LNCaP clone FGC (cell line): ENCODE results near the gene TTC39B.
A peak's percentile ranks its signal among the peaks of the same experiment; 100 is the strongest.

ENCODE experiments used
- DNase-seq: peaks from one replicate; pipeline ENCODE4 v3.0.0-alpha.2; 2011; ENCODE audit warnings: low read depth
- H3K4me3 ChIP-seq: 2 replicates; pipeline ENCODE4 v1.5.1; 2011; ENCODE audit warnings: mild to moderate bottlenecking, low read depth, low read length, control low read depth
- TF ChIP-seq, protein P1 (sequence below): IDR thresholded peaks from 2 replicates; pipeline ENCODE4 v1.5.1; 2012; ENCODE audit warnings: mild to moderate bottlenecking; ENCODE audit not compliant: control insufficient read depth, insufficient read depth; ENCODE audit errors: extremely low read depth

TTC39B gene

DNA sequence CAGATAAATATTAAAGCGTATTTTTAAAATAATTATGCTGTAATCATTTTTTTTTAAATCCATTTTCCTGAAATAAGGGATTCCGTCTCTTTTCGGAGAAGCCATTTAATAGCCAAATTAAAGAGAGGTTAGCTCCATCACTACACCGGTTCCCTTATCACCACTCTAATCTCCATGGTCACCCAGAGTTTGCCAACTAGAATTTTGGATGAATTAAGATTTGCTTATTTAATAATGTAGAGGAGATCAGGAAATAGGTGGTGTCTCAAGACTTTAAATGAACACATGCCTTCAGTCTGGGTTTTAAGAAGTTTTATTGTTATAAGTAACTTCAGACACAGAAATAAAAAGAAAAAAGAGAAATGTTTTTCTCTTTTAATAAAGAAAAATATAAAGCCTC is 151.7 kb downstream of the TTC39B start:
- TF ChIP-seq, protein P1, sequence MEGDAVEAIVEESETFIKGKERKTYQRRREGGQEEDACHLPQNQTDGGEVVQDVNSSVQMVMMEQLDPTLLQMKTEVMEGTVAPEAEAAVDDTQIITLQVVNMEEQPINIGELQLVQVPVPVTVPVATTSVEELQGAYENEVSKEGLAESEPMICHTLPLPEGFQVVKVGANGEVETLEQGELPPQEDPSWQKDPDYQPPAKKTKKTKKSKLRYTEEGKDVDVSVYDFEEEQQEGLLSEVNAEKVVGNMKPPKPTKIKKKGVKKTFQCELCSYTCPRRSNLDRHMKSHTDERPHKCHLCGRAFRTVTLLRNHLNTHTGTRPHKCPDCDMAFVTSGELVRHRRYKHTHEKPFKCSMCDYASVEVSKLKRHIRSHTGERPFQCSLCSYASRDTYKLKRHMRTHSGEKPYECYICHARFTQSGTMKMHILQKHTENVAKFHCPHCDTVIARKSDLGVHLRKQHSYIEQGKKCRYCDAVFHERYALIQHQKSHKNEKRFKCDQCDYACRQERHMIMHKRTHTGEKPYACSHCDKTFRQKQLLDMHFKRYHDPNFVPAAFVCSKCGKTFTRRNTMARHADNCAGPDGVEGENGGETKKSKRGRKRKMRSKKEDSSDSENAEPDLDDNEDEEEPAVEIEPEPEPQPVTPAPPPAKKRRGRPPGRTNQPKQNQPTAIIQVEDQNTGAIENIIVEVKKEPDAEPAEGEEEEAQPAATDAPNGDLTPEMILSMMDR: no peak
- no peak for DNase-seq
- H3K4me3 ChIP-seq: no peak overlapping the region

DNA sequence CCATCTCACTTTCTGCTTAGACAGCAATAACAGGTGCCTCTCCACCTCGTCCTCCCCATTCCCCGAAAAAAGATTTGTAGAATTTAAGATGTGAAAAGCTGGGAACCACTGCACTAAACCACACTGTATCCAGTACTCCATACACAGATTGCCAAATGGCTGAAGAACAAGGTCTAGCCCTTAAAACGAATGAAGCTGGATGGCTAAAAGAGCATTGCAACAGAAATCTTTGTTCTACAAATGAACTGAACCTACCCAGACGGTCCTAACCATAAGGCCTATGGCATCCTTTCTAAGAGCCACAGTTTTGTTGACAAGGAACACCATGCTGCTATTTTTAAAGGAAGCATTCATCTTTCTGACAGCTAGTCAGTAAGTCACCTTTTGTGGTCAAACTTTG is 152.3 kb downstream of the TTC39B start:
- DNase-seq: no peak
- no peak overlapping the region for H3K4me3 ChIP-seq
- TF ChIP-seq, protein P1: no peak

DNA sequence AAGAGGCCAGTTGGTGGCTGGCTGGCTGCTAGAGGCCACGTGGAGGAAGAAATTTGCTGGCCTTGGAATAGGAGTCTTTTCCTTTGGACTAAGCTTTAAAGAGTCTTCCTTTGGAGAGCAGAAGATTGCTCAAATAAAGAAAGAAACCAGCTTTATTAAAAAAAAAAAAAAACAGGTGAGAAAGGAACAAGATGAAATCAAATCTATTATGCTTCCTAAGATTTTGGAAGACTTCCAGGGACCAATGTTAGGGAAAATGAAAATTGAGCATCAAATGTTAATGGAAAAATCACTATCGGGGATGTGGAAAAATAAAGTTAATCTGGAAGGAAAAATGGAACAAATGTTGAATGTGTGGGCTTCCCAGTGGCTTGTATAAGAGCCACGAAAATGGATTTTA is 153.1 kb downstream of the TTC39B start:
- H3K4me3 ChIP-seq: no peak overlapping the region

DNA sequence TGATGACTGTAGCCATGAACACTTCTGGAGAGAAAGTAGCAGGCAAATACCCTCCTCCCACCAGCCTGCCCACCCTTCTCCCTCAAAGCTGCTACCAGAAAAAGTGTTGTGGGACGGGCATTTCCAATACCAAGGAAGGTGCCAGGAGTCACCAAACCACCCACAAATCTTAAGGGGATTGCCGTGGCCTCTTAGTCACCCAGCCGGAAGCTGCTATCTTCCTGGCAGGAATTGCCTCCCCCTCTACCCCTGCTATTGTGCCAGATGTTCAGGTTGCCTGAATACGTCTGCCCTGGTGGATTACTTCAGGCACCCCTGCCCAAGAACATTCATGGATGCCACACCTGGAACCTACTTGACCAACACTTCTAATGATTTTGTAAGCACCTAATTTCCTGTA is 156.1 kb downstream of the TTC39B start:
- no peak overlapping the region for H3K4me3 ChIP-seq
- TF ChIP-seq, protein P1: no peak
- DNase-seq: no peak

More for the DNA sequence above, 153.1 kb downstream of the TTC39B start:
- TF ChIP-seq, protein P1: no peak
- DNase-seq: no peak

DNA sequence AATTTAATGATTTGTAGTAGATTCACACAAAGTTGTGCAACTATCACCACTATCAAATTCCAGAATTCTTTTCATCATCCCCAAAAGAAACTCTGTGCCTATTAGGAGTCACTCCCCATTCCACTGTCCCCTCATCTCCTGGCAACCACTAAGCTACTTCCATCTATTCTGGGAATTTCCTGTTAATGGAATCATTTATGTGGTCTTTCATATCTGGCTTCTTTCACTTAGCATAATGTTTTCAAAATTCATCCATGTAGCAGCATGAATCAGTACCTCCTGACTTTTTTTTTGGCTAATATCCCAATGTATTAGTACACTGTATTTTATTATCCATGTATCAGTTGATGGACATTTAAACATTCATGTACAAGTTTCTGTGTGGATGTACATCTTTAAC is 157.6 kb downstream of the TTC39B start:
- TF ChIP-seq, protein P1: no peak

DNA sequence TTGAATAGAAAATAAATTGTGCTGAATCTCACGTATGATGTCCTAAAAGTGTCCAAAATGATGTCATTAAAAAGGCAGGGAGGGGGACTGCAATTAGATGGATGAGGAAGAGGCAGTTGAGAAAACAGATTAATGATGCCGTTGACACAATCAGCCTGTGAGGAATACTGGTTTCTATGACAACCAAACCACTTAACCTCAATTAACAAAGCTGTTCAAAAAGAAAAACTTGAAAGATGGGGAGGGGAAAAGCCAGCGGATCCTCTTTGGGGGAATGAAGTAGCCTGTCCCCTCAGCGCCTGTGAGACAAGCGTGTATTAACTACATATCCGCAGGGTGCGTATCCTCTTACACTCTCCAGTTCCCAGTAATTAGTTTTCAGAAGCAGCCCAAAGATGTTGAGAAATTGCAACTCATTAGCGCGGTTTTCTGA is 160.7 kb downstream of the TTC39B start:
- no peak overlapping the region for H3K4me3 ChIP-seq
- TF ChIP-seq, protein P1: no peak
- no peak for DNase-seq

More for the DNA sequence above, 157.6 kb downstream of the TTC39B start:
- no peak overlapping the region for H3K4me3 ChIP-seq
- DNase-seq: no peak

DNA sequence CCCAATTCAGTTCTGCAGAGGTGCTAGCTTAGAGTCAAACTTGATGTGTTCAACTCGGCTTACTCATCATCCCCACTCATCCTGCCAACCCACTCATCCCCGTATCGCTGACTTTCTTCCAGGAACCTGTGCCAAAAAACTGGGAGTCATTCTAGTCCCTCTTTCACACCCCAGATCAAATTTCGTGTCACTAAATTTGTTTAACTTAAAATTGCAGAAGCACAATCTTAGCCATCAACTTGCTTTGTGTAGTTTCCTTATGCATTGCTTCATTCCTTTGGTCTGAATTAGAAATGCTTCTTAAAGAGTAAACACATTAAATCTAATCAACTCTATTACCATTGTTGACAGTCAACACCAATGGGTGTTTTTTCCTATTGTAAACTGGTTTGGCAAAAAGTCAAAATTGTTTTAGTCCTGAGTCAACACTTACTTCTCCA is 162.4 kb downstream of the TTC39B start:
- DNase-seq: peak; percentile 46
- TF ChIP-seq, protein P1: no peak
- H3K4me3 ChIP-seq: no peak overlapping the region
